AG09309 (cell line): ENCODE measurements around the gene MGST1.

Experiments used
- DNase-seq: peaks from one replicate; pipeline ENCODE4 v3.0.0-alpha.2; 2010; ENCODE audit warnings: low read depth
- H3K4me3 ChIP-seq: 2 replicates; pipeline ENCODE4 v1.5.1; 2011; ENCODE audit warnings: mild to moderate bottlenecking, low read depth, low read length, moderate library complexity; ENCODE audit not compliant: control insufficient read depth
- TF ChIP-seq, protein P1 (sequence below): IDR thresholded peaks from 2 replicates; pipeline ENCODE4 v1.5.1; 2011; ENCODE audit warnings: mild to moderate bottlenecking, low read depth, low read length, inconsistent platforms; ENCODE audit not compliant: insufficient read depth, control insufficient read depth; ENCODE audit errors: missing control alignments

MGST1 gene

DNA sequence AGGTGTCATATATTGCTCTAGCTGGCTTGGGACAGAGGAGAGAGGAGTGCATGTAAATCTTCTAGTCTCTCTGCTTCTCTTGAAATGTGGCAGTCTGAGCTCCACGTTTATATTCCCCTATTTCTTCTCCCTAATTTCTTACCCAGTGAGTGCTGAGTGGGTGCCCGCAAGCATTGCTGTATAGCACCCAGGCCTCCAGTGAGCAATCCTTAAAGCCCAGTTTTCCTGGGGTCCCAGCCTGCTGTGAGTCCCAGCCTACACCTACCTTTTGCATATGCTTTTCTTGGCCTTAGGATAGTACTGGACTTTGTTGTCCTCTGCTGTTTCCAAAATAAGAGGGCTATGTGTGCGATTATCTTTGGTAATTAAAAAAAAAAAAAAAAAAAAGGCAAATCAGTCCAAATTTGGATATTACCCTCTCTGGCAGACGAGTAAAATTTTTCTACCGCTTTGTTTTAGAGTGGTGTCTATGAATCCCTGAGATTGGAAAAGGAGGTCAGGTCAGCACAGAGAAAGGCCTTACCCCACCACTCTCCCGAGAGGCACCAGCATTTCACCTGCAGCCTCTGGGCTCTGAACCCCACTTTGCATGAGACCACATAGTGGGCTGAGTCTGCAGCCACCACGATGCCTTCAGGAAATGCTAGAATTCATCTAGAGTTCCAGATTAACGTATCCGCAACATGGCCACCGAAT is 1.1 kb downstream of the MGST1 start:
- TF ChIP-seq, protein P1, sequence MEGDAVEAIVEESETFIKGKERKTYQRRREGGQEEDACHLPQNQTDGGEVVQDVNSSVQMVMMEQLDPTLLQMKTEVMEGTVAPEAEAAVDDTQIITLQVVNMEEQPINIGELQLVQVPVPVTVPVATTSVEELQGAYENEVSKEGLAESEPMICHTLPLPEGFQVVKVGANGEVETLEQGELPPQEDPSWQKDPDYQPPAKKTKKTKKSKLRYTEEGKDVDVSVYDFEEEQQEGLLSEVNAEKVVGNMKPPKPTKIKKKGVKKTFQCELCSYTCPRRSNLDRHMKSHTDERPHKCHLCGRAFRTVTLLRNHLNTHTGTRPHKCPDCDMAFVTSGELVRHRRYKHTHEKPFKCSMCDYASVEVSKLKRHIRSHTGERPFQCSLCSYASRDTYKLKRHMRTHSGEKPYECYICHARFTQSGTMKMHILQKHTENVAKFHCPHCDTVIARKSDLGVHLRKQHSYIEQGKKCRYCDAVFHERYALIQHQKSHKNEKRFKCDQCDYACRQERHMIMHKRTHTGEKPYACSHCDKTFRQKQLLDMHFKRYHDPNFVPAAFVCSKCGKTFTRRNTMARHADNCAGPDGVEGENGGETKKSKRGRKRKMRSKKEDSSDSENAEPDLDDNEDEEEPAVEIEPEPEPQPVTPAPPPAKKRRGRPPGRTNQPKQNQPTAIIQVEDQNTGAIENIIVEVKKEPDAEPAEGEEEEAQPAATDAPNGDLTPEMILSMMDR: no peak
- no peak for DNase-seq
- peak overlapping the region; percentile 11 for H3K4me3 ChIP-seq

DNA sequence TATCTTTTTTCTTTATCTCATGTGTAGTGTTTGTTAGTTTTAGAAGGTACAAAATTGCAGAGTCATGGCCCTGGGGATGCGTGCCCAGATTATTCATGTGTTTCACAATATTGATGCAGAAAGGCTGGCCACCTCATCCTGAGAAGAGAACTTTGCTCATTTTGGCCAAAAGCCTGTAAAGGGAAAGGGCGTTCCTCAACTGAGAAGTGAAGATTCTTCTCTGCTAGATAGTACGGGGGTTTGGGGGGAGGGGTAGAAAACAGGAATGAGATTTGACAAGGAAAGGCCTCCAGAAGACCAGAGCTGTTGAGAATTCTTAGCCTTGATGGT is 1.7 kb downstream of the MGST1 start:
- TF ChIP-seq, protein P1: no peak
- no peak overlapping the region for H3K4me3 ChIP-seq
- DNase-seq: peak; percentile 73

DNA sequence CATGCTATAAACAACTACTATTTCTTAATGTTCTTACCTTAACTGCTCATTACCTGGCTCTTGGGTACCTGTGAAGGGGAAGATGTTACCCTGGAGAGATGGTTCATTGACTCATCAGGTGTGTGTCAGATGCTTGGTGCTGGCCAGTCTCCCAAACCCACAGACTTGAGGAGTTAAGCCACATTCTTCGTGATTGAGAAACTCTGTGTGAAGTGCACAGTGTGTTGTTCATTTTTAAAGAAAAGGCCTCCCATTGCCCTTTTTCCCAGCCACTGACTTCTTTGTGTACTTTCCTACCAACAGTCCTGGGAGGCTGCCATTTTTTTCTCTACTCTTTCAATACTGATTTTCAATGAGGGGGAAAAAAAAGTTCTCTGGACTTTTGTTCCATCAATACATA is 3.2 kb downstream of the MGST1 start:
- peak; percentile 84 for DNase-seq
- H3K4me3 ChIP-seq: no peak overlapping the region
- TF ChIP-seq, protein P1: no peak

DNA sequence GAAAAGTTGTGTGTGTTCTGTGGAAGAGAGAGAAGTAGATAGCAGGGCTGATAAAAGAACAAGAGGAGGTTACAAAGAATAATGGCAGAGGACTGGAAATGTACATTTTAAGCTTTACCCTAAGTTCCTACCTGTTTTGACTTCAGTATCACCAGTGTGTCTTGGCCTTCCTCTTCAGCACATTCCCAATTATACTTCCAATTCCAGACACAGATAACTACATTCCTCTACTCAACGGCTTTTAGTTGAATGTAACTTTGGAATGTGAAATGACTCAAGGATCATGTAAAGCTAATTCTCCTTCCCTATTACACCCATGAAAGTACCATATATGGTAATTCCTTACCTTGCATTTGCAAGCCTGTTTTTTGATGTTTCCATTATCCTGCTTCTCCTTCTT is 5.0 kb downstream of the MGST1 start:
- no peak for DNase-seq
- no peak overlapping the region for H3K4me3 ChIP-seq
- TF ChIP-seq, protein P1: no peak

DNA sequence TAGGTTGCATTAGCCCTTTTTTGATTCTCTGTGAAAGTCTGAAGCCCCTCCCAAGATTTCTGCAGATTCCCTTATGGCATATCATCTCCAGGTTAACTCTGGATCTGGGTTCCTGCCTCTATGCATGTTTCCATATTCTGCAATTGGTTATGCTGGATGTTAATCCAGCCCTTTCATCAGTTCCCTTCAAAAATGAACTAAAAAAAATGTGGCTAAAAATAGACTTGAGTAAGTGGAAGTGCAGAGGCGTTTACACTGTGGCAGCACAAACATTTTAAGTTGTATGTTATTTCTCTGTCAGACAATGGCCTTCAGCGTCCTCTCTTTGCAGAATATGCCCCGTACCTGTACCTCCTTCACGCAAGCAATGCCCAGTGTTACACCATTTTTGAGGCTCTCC is 11.4 kb downstream of the MGST1 start:
- no peak for DNase-seq
- no peak overlapping the region for H3K4me3 ChIP-seq
- TF ChIP-seq, protein P1: no peak

DNA sequence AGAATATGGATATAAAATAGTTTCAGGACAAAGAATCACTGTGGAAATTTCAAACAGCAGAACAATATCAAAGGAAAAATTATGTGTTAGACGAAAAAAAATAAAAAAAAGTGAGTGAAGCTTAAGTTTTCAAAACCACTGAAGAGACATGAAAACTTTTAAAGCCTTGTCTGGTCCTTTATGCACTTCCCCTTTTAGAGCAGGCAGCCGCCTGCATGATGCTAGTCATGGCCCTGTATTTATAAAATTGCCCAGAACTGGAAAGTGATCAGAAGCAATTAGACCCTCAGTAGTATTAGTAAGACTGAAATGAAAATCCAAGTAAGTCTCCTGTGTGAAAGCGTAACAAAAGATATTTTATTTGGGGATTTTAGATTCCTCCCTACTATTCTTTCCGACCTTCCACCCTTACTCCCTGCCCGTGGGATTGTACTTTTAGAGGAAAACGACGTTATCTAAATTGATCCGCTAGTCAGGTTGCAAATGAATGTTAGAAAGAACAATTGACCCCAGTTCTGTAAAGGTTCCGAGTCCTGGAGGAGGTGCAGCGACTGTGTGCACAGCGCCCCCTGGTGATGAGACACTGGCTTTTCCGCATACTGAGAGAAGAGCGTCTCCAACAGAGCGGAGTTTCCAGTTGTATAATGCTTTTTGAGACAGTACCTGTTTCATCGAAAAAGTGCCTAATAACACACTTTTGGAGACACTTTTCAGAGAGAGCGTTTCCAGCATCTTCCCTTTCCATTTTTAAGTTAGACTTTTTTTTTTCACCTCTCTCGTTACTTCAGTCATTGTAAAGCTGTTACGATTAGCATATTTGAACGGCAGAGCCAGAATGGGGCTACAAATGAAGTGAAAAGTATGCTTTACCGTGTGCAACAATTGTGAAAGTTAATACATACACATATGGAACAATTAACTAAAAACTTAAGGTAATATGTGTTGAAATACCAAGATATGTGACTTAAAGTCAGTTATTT is 12.4 kb downstream of the MGST1 start:
- TF ChIP-seq, protein P1: peak; percentile 65
- H3K4me3 ChIP-seq: no peak overlapping the region
- DNase-seq: no peak
